K562 (cell line): ENCODE results near the gene TMEM131. TPM values are rescaled to one million over a fixed set of nuclear protein-coding genes. Genes with fewer than 3 reads are reported as not detected.

ENCODE experiments used
- ATAC-seq: fragments of 200-7000 bp; cut with Tn5 transposase; 3 replicates; pipeline ENCODE4 v1.9.1; 2020; ENCODE audit warnings: moderate library complexity
- BruUV-seq: library from RNA; stranded (reverse); fragments of 400-500 nt; replicated peaks from 2 replicates; lab custom pipeline; 2021; lab: Mats Ljungman, UMichigan
- CTCF ChIA-PET: fragments of 300-600 bp; formaldehyde crosslinking; extraction: SDS; loops from one replicate; lab custom pipeline; 2021; ENCODE audit warnings: low intra/inter-chr PET ratio; lab: Yijun Ruan, JAX
- POLR2A ChIA-PET: fragments of 300-600, 350-650 bp; sonication (Branson Sonifier 250); formaldehyde crosslinking; extraction: SDS; loops from one replicate; lab custom pipeline; 2021; ENCODE audit warnings: antibody characterized with exemption, inconsistent platforms; lab: Yijun Ruan, JAX
- DNase-seq, 4 experiments: peaks; one replicate each; pipeline versions ENCODE4 v3.0.0 to v3.0.0-alpha.2; 2011 to 2018; ENCODE audit warnings: low spot score in 3 of 4, mixed read lengths in 3 of 4; ENCODE audit errors: extremely low read depth in 1 of 4
- FAIRE-seq: peaks from 2 replicates; lab custom pipeline; 2011; peaks lifted over from hg19 to GRCh38; lab: Jason Lieb, UNC
- H2AFZ ChIP-seq: 2 replicates; pipeline ENCODE4 v1.6.0; 2011; ENCODE audit warnings: low read depth, low read length, control low read depth, inconsistent platforms
- H3K27ac ChIP-seq: fragments of 200-600 bp; 3 replicates; pipeline ENCODE4 v1.8.0; 2011; ENCODE audit warnings: low read depth, mild to moderate bottlenecking, control low read depth, inconsistent platforms, low read length, moderate library complexity, mixed read lengths; ENCODE audit errors: extremely low read depth
- H3K27me3 ChIP-seq, 2 experiments: fragments of 300-600 bp in 1 of 2; 2 replicates in 1 of 2; 3 replicates in 1 of 2; pipeline versions ENCODE4 v1.6.0 to v1.8.0; 2011; ENCODE audit warnings: inconsistent platforms in 2 of 2, low read length in 2 of 2, mild to moderate bottlenecking in 1 of 2, mixed read lengths in 1 of 2, moderate library complexity in 1 of 2; ENCODE audit not compliant: control insufficient read depth in 2 of 2, insufficient read depth in 2 of 2
- H3K36me3 ChIP-seq: fragments of 300-600 bp; 3 replicates; pipeline ENCODE4 v1.8.0; 2011; ENCODE audit warnings: mild to moderate bottlenecking, low read length, inconsistent platforms; ENCODE audit not compliant: control insufficient read depth, insufficient read depth
- H3K4me1 ChIP-seq, 2 experiments: fragments of 200-600 bp in 1 of 2; replicated peaks in 1 of 2; 2 replicates in 1 of 2; 3 replicates in 1 of 2; pipeline versions ENCODE4 v1.5.1 to v1.8.0; 2011; ENCODE audit warnings: inconsistent platforms in 2 of 2, low read length in 2 of 2, mild to moderate bottlenecking in 1 of 2, mixed read lengths in 1 of 2, moderate library complexity in 1 of 2; ENCODE audit not compliant: control insufficient read depth in 2 of 2, insufficient read depth in 2 of 2
- H3K4me2 ChIP-seq: 2 replicates; pipeline ENCODE4 v1.6.1; 2011; ENCODE audit warnings: low read length, control low read depth, inconsistent platforms, mixed read lengths; ENCODE audit not compliant: insufficient read depth
- H3K4me3 ChIP-seq: fragments of 200-600 bp; sonication (generic), shearing (Covaris generic); 2 replicates; pipeline ENCODE4 v1.5.1; 2016; ENCODE audit warnings: control low read depth, inconsistent platforms
- H3K79me2 ChIP-seq: fragments of 200-600 bp; 3 replicates; pipeline ENCODE4 v1.8.0; 2011; ENCODE audit warnings: low read length, inconsistent platforms; ENCODE audit not compliant: control insufficient read depth, insufficient read depth
- H3K9ac ChIP-seq, 2 experiments: 2 replicates each; pipeline versions ENCODE4 v1.6.0 to v1.6.1; 2011; ENCODE audit warnings: low read depth in 2 of 2, low read length in 2 of 2, control low read depth in 1 of 2, inconsistent platforms in 1 of 2, mild to moderate bottlenecking in 1 of 2, mixed read lengths in 1 of 2; ENCODE audit not compliant: insufficient read depth in 1 of 2
- H3K9me1 ChIP-seq: one replicate; pipeline ENCODE4 v1.6.0; 2011; ENCODE audit warnings: inconsistent platforms, mild to moderate bottlenecking, low read length, moderate library complexity; ENCODE audit not compliant: control insufficient read depth, insufficient read depth
- H3K9me3 ChIP-seq: replicated peaks from 2 replicates; pipeline ENCODE4 v1.5.1; 2011; ENCODE audit warnings: low read depth, low read length, inconsistent platforms; ENCODE audit not compliant: control insufficient read depth, insufficient read depth
- H4K20me1 ChIP-seq: replicated peaks from 2 replicates; pipeline ENCODE4 v1.6.1; 2011; ENCODE audit warnings: low read length, inconsistent platforms, mixed read lengths; ENCODE audit not compliant: control insufficient read depth, insufficient read depth
- NRF1 ChIP-seq, 2 experiments: fragments of 450-650 bp; IDR thresholded peaks in 1 of 2; conservative IDR thresholded peaks in 1 of 2; 2 replicates each; pipeline ENCODE4 v1.6.1; 2014; ENCODE audit warnings: mild to moderate bottlenecking in 2 of 2
- YY1 ChIP-seq, 3 experiments: IDR thresholded peaks; 2 replicates each; pipeline ENCODE4 v1.6.1; 2011; ENCODE audit warnings: low read length in 2 of 3, mild to moderate bottlenecking in 2 of 3, moderate library complexity in 2 of 3, borderline replicate concordance in 1 of 3, control low read depth in 1 of 3, low read depth in 1 of 3; ENCODE audit not compliant: insufficient read depth in 3 of 3, insufficient replicate concordance in 2 of 3, control insufficient read depth in 1 of 3, insufficient read length in 1 of 3; ENCODE audit errors: extremely low read depth in 1 of 3
- ZNF280B ChIP-seq: fragments of 250-450 bp; sonication (Bioruptor Pico); IDR thresholded peaks from 2 replicates; pipeline ENCODE4 v1.5.1; 2021; ENCODE audit warnings: mild to moderate bottlenecking
- WGBS: fragments of 100-300 bp; shearing (Covaris generic); methylation state at CpG from one replicate; pipeline ENCODE4 v1.1.6; 2016; ENCODE audit warnings: low coverage, mixed read lengths; ENCODE audit not compliant: insufficient coverage; ENCODE audit errors: missing lambda C conversion rate; 5-methylcytosine and 5-hydroxymethylcytosine counted together
- in situ Hi-C: fragments of 300-500 bp; cut with MboI; formaldehyde crosslinking; loops from 4 replicates; pipeline ENCODE4 v1.15.0; 2018; ENCODE audit warnings: inconsistent platforms, mixed read lengths
- intact Hi-C: fragments of 100-400 bp; cut with micrococcal nuclease; formaldehyde crosslinking; loops from 2 replicates; pipeline ENCODE4 v1.14.2; 2022
- polyA plus RNA-seq, 8 experiments: library from polyadenylated mRNA; depleted of rRNA in 4 of 8; stranded (reverse) in 5 of 8; unstranded in 3 of 8; fragments of >200 nt; fragmentation: Nextera tagmentation in 2 of 8; fragmentation: Illumina TruSeq in 1 of 8; extraction: Ambion mirVana in 2 of 8; extraction: Trizol in 1 of 8; gene quantifications; 2 replicates each; pipeline versions ENCODE4 v1.2.1 to v1.2.3, GENCODE V29; 2011 to 2014; ENCODE audit warnings: inconsistent platforms in 1 of 8, missing spikeins in 1 of 8
- total RNA-seq, 7 experiments: library from RNA; depleted of rRNA in 6 of 7; stranded (reverse); fragments of >200 nt in 6 of 7; fragmentation: Illumina TruSeq in 2 of 7; extraction: Trizol in 2 of 7; gene quantifications; 2 replicates each; pipeline versions ENCODE4 v1.2.1 to v1.2.3, GENCODE V29; 2011 to 2021; ENCODE audit warnings: low replicate concordance in 1 of 7
- TF ChIP-seq, protein P1 (sequence below): sonication (generic); formaldehyde crosslinking; IDR thresholded peaks from 2 replicates; pipeline ENCODE4 v1.8.1; 2023; ENCODE audit warnings: mild to moderate bottlenecking, missing genetic modification reagents

TMEM131 gene
- total and polyA plus RNA-seq, 9 of the 15 experiments (the other 6 are each of a cell fraction or from before 2014, with no cell fraction given) = 2.5 to 21.1 (median 12.4) TPM

DNA sequence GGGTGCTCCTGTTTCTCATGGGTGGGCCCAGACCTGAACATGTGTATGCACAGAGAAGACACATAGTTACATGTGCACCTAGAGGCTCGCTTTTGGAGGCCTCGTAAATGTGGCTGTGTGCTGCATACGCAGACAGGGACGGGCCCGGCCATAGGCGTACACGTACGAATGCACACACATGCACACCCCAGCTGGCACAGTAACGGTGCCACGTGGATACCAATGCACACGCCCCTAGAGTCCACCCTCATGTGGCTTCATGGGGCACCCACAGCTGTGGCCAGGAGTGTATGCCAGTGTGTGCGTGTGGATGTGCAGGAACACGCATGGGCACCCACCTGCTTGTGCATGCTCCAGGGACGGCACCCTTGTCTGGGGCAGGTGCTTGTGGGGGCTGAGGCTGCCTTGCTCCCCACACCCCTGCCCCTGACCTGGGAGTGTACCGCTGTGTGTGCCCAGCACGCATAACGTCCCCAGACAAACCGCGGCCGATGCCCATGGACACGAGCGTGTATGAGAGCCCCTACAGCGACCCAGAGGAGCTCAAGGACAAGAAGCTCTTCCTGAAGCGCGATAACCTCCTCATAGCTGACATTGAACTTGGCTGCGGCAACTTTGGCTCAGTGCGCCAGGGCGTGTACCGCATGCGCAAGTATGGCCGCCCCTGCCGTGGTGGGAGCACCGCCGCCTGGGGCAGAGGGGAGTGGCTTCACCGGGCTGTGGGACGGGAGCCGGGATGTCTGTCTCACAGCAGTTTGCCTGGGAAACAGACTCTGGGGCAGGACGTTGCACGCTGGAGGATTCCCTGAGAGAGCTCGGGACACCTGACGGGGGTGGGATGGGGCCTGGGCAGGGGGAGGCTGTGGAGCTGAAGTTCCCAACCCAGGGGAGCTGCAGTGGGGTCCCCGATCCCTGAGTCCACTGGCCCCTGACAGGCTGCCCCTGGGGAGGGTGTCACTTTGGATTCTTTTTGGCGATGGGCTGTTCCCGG, 261.4 kb downstream of the TMEM131 start:
- ChIA-PET POLR2A (interaction anchor here (0.9 kb wide), 1 partner anchor 8 kb away, joined by 4 read pairs; no protein-coding TSS in a partner anchor), CTCF (no interaction called here)
- Histone ChIP-seq H2AFZ (no peak overlapping the region), H3K27ac (no peak overlapping the region), H3K27me3 (peaks cover 11 to 77% of the 10 kb centered on the region in 2 experiments; a peak in 3 of 5 replicates), H3K36me3 (no peaks in the 10 kb centered on the region), H3K79me2 (no peaks in the 10 kb centered on the region), H3K9me1 (no peaks in the 10 kb centered on the region), H4K20me1 (no peaks in the 10 kb centered on the region), H3K4me2 (no peak overlapping the region), H3K4me1 (peaks cover 0 to 24% of the 10 kb centered on the region in 2 experiments; a peak in 2 of 5 replicates), H3K4me3 (no peak overlapping the region), H3K9ac (no peak overlapping the region), H3K9me3 (no peaks in the 10 kb centered on the region)
- WGBS = 37% methylated on average over 44 of the region's 44 CpGs
- TF ChIP-seq YY1 (IDR thresholded peaks at IDR 0.05; ENCODE audit: borderline replicate concordance in 1 of 3, control insufficient read depth in 1 of 3, extremely low read depth in 1 of 3, insufficient read depth in 3 of 3, insufficient read length in 1 of 3, insufficient replicate concordance in 2 of 3, low read depth in 1 of 3, low read length in 2 of 3) (peak in 1 of 3 experiments; percentile 24), NRF1 (conservative IDR thresholded peaks at IDR 0.05 in 1 of 2, IDR thresholded peaks at IDR 0.05 in 1 of 2) (peak; percentile 35 to 40; a peak in 3 of 4 replicates), ZNF280B (CRISPR knock-in tag) (no peak)
- TF ChIP-seq, protein P1, sequence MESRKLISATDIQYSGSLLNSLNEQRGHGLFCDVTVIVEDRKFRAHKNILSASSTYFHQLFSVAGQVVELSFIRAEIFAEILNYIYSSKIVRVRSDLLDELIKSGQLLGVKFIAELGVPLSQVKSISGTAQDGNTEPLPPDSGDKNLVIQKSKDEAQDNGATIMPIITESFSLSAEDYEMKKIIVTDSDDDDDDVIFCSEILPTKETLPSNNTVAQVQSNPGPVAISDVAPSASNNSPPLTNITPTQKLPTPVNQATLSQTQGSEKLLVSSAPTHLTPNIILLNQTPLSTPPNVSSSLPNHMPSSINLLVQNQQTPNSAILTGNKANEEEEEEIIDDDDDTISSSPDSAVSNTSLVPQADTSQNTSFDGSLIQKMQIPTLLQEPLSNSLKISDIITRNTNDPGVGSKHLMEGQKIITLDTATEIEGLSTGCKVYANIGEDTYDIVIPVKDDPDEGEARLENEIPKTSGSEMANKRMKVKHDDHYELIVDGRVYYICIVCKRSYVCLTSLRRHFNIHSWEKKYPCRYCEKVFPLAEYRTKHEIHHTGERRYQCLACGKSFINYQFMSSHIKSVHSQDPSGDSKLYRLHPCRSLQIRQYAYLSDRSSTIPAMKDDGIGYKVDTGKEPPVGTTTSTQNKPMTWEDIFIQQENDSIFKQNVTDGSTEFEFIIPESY (CRISPR knock-in tag) = peak; percentile 62
- ATAC-seq (no peak), FAIRE-seq (no peak), DNase-seq (no peak)
- in situ Hi-C loops = no loop called here
- intact Hi-C loops = no loop called here
- no TSS peak for BruUV-seq
